EH (cell line): Measurements from ENCODE around the gene UCKL1.
"Not testable (repeated sequence)": the region's sequence is repeated elsewhere in the genome, so short reads cannot be mapped to it uniquely, and the experiment has no call there.

Experiments used
- DNase-seq: peaks from one replicate; pipeline ENCODE4 v3.0.0-alpha.2; 2015; ENCODE audit warnings: low read depth

UCKL1 gene

DNA sequence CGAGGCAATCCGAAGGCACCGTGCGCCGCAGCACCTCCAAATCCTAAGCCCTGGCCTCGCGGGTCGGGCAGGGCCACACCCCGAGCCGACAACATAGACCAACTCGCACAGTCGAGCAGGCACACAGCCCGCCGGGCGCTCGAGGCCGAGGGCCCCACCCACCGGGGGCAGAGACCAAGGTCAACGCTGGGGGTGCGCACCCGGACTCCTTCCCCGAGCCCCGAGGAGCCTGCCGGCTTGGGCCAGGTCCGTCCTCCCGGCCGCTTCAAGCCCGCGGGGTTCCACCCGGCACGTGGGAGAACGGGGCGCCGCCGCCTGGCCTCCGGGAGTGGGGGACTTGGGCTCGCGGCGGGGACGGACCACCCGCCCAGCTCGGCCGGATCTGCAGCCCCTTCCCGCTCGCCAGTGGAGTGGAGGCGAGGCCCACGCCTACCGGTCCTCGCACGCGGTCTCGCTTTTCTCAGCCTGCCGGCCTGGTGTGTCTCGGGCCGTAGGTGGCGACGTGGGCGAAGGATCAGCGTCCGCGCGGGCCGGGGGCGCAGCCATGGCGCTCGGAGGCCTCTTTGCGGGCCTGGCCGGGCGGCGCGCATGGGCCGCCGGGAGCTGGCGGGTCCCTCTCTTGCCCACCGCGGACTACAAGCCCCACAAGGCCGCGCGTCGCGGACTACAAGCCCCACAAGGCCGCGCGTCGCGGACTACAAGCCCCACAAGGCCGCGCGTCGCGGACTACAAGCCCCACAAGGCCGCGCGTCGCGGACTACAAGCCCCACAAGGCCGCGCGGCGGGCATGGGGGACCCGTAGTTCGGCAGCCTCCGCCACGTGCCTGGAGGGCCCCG lies at the start of gene UCKL1:
TSS of gene UCKL1 (minus strand) at position 590 of the 837 bp plus-strand sequence. CDS start at position 546, 44 bp downstream.
- peak; percentile 86 for DNase-seq

DNA sequence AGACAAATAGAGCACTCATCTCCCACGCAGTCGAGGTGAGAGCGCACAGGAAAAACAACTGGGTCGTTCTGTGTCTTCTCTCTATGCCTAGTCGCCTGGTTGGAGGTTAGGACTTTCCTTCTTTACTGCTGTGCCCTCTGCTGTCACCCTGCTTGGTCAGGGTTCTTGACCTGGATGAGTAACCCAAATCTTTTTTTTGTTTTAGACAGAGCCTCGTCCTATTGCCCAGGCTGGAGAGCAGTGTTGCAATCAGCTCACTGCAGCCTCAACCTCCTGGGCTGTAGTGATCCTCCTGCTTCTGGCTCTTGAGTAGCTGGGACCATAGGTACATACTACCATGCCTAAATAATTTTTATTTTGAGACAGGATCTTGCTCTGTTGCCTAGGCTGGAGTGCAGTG lies 49.2 kb upstream of the UCKL1 start:
- no peak for DNase-seq

- DNase-seq, result no peak
These were observed 47.9 kb upstream of the UCKL1 start for GRCh38 chr20:64003960-64004725.

- no peak for DNase-seq
These were observed 45.4 kb upstream of the UCKL1 start for GRCh38 chr20:64001607-64002011.

GRCh38 chr20:64000906-64001305 lies 44.7 kb upstream of the UCKL1 start:
- DNase-seq, result no peak

- no peak for DNase-seq
These were observed 26.7 kb upstream of the UCKL1 start for GRCh38 chr20:63982937-63983336.

DNA sequence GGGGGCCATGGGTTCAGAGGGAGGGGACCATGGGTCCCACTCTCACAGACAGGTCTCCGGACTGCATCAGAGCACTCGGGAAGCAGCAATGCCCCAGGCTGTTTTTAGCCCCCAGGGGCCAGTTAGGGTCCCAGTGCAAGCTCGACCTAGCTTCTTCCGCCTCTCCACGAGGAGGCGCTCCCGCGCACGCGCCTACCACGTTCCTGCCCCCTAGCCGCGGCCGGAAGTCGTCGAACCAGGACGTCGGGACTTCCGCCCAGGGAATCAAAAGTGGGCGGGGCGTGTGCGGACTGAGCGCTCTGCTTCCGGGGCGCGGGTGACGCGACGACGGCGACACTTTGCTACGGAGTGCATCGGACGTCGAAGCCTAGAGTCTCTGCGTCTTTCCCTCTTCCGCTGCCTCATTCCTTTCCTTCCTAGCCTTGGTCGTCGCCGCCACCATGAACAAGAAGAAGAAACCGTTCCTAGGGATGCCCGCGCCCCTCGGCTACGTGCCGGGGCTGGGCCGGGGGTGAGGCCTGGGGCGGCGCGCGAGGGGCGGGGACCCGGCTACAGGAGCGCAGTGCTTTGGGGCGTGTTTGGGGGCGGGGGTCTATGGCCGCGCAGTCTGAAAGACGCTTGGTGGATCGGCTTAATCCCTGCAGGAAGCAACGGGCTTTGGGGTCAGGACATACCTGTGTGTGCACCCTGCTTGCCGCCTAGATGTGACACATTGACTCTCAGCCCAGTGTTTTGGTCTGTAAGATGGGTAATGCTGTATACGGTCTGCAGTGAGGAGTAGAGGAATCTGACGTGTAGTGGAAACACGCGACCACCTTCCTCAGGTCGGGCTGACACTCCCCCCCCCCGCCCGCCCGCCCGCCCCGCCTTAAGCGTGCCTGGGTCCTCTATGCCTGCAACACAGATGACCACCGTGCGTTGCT lies 24.9 kb upstream of the UCKL1 start, which contains the start of gene PRPF6:
TSS of gene PRPF6 (plus strand) at position 327 of the 923 bp plus-strand sequence. CDS start at position 441, 114 bp downstream.
- peak; percentile 95 for DNase-seq

DNA sequence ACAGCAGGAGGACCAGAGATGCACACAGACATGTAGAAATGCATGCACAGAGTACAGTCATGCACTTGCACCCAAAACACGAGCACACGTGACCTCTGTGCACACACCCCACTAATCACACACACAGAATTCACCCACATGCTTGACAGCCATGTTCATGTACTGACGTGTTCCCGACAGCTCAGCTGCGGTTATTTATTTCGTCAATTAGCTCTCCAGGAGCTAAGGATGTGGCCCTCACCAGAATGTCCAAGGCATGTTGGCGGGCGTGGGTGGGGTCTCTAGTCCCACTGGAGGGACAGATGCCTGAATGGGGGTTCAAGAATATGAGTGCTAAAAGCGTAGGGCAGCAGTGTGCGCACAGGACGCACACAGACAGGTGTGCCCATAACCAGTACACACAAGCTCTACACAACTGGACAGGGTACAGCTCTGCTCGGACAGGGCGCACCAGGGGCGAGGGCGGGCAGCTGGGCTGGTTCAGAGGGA lies 24.1 kb upstream of the UCKL1 start:
- no peak for DNase-seq

DNA sequence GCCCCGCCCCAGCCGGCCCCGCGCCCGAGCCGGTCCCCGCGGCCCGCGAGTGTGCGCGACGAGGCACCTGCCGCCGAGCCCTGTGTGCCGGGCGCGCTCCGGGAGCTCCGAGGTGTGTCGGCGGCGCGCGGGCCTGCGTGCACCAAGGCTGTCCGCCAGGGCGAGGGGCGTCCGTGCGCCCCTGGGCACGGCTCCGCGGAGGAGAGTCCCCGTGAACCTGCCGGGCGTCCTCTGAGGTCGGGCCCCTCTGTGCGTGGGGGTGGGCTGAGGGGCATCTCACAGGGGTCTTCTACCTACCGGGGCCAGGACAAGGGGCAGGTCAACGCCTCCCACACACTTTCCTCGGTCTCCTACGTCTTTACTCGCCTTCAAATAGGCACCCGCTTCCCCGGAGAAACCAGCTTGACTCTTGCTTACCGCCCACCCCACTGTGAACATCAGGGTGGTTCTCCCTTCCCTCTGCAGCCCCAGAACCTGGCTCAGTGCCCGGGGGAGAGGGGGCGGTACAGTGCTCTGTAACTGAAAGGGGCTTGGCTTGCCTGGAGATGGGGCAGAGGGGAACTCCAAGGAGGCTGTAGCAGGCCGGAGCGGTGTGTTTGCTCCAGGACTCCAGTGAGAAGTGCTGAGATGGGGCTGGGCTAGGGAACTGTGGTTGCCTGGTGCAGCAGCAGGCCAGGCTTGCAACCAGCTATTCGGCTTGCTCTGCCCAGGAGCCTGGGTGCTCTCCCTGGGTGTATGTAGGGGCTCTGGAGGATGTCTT lies 23.5 kb upstream of the UCKL1 start, which contains the start of gene SAMD10:
TSS of gene SAMD10 (minus strand) at position 86 of the 760 bp plus-strand sequence. CDS start 175 bp downstream, outside the sequence.
- DNase-seq, result no peak

DNA sequence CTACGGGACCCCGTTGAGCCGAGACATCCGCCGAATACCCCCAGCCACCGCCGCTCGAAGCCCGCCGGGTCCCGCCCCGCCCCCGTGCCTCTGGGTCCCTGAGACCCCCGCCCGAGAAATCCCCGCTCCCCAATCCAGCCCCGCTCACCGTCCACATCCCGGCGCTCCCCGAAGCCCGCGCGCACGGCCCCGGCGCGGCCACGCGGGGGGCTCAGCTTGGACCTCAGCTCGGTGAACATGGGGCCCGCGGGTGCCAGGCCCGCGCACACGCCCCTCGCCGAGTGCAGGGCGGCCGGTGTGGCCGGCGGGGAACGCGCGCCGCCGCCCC lies 23.0 kb upstream of the UCKL1 start:
- no peak for DNase-seq

DNA sequence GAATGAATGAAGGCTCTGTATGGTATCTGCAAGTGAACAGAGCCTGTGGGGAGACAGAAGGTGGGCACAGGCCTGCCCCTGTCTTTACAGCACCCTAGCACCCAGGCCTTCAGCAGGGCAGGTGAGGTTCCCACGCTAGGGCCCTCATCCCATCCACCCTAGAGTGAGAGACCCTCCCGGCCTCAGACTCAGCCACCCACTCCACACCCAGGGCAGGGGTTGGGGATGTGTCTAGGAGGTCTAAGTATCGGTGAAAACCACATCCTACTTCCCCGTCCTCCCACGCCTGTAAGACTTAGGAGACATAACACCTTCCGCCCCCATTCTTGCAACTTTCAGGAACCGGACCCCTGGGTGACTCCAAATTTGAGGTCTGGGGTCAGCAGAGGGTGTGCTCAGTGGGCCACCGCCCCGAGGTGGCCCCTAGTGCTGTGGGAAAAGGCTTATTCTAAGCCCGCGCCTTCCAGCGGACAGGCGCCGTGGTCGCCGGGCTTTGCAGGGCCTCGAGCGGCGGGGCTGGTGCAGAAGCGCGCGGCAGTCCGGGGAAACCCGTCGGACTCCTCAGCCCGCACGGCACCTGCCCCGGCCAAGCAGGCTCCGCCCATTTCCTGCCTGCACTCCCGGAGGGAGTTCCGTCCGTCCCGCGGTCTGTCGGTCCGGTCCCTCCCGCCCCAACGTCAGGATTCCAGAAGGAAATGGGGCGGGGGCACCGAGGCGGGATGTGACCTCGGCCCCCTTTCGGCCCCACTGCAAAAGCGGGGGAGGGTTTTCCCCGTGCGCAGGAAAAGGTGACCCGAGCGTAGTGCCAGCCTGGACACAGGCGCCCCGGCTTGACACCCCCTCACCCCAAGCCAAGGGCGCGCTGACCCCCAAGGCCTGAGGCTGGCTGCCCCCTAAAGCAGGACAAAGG lies 22.4 kb upstream of the UCKL1 start:
- peak; percentile 68 for DNase-seq

DNA sequence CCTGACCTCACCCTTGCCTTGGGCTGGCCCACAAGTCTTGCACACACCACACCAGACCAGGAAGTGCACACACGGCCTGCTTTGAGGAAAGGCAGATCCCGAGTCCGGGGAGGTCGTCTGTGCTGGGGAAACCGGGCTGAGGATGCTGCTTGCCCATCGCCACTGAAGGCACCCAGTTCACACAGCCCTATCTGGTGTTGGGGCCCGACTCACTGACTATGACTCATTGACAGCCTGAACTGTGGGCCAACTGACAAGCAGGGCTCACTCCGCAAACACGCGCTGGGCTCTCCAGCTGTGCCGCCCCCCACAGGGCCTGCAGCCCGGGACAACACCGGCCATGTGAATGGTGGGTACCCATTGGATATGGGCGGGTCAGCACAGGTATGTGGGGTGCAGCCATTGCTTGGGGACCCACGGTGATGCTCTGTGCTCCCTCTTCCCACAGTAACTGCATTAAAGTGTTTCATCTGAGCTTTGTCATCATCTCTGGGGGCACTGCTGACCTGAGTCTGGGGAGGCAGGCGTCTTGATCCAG lies 21.6 kb upstream of the UCKL1 start:
- DNase-seq, result peak; percentile 83

- DNase-seq, result no peak
These were observed 20.9 kb upstream of the UCKL1 start for GRCh38 chr20:63976980-63977738.

DNA sequence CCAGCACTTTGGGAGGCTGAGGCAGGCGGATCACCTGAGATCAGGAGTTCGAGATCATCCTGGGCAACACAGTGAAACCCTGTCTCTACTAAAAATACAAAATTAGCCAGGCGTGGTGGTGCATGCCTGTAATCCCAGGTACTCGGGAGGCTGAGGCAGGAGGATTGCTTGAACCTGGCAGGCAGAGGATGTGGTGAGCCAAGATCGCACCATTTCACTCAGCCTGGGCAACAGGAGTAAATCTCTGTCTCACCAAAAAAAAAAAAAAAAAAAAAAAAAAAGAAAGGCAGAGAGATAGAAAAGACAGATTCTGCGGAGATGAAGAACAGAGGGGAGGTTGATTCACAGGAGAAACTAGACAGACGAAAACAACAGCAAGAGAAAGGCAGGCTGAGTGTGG lies 20.3 kb upstream of the UCKL1 start:
- not testable (repeated sequence) for DNase-seq

- DNase-seq, result peak; percentile 42
These were observed 18.4 kb upstream of the UCKL1 start for GRCh38 chr20:63974402-63975200.

DNA sequence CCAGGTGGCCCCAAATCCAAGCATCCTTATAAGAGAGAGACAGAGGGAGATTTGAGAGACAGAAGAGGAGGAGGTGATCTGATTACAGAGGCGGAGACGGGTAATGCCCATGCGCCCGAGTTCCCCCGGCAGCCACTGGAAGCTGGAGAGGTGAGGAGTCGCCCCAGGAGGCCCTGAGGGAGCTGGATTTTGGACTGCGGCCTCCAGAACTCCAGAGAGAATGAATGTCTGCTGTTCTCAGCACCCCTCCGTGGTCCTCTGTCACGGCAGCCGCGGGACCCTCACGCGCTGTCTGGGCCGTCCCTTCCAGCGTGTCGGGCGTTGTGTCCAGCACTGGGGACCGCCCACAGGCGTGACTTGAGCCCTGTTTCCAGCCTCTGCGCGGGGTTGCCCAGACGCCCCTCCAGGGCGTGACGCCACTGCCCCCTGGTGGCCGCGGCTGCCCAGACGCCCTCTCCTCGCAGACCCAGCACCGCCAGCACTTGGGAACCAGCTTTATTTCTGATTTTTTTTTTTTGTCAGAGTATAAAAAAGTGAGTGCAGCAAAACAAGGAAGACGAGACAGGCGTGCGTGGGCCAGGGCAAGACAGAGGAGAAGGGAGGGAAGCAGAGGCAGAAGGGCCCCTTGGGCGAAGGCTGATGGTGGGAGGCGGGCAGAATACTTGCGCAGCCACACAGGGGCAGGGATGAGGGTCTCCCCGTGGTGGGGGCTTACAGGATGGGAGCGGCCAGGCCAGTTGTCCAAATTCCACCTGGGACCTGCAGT lies 17.6 kb upstream of the UCKL1 start:
- DNase-seq, result peak; percentile 84

GRCh38 chr20:63973160-63973479 lies 16.9 kb upstream of the UCKL1 start:
- no peak for DNase-seq
